ENCODE measurements around the gene PTPN14.
A peak's percentile ranks its signal among the peaks of the same experiment; 100 is the strongest.

The PTPN14 gene

DNA sequence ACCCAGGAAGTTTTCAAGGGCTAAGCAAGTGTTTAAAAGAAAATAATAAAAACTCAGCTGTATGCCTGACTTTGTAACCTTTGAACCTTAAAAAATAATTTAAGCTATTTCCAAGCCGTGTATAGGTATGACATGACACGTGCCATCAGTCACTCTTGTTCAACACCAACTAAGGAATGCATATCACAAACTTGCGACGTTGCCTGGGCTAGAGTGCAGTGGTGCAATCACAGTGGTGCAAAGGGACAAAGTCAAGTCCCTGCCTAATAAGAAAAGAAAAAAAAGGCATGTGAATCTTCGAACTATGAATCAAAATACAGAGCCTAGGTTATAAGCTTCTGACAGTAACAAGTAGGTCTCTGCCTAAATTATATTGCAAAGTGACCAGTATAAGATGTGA lies 191.3 kb downstream of the PTPN14 start:
- no peak for DNase-seq

DNA sequence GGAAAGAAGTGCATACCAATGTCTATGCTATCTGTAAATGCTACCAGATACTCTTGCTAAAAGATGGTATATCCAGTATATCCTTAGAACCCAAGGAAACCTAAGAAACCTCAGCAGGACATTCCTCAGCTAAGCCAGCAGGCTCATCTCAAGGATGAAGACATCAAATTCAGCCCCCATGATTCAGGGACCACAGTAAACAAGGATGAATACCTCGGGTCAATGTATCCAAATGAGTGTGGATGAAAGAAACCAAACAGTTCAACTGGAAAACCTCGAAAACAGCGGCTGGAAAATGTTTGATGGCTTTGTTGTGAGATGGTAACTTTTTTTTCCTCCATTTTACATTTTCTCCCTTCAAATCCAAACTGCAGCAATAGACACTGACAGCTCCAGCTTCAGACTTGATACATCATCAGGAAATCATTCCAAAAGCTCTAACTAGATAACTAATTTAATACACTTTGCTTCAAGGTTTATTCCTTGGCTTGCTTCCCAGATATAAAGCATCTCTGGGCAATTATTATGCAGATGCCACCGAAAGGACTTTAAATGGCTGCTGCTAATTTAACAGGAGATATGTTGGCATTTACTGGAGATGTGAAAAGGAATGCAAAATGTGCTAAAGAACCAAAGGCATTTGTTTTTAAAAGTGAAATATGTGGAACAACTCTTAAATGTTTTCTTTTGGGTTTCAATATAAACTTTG lies 196.8 kb downstream of the PTPN14 start:
- no peak for DNase-seq

DNA sequence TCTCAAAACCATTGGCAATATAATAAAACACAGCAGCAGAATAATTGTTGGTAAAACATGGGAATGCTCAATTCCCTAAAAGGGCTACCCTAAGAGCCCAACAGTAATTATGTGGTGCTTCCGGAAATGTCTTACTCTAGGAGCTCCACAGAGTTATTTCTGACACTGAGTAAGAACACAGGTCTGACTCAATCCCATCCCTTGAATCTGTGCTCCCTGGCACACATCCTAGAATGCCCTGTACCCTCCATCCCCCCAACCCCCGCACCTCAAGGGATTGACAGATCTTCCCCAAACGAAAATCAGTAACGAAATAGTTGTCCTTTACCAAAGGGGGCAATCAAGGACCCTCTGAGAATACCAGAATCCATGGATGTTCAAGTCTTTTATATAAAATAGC lies 198.6 kb downstream of the PTPN14 start:
- no peak for DNase-seq

DNA sequence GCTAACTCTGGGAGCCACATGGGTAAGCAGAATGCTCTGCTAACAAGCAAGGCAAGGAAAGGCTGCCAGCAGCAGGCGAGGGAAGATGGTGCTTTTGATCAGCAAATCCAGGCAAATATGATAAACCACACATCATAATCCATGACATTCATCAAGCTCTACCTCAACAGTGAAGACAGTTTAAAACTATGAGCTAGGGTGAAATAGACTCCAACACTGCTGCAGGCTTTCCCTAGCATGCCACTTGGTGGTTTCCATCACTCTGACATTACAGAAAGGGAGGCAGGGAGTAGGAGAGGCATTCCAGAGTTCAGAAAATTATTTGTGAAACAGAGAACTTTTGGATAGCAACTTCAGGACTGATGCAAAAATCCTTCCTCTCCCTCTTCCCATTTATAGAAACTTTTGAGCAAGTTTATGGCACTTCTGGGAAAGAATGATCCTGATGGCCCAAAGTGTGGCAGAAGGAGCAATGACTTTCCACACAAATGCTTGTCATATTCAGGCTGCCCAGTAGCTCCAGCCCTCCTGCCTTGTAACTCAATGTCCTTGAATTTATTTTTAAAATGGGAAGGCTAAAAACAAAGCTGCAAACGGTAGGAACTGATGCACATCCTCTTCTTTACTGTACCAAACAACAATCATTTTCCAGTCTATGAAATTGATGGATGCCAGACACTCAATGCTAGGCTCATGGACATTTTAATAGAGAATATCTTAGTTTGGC lies 199.7 kb downstream of the PTPN14 start:
- no peak for DNase-seq

DNA sequence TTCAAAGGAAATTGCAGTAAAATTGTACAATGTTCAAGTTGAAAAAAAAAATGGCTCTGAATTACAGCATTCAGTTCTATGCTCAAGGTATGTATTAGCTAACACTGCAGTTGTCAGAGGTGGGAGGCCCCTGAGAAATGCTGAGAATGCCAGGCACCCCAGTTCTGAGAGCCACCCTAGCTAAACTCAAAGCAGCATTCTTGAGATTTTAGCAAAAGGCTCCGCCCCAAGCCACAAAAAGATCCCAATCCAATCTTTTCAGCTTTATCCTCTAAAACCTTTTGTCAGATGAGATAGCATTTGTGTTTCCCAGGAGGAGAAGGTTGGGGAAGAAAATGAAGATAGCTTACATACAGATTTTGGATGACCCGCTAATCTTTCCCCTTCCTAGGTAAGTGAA lies 201.6 kb downstream of the PTPN14 start:
- no peak for DNase-seq

DNA sequence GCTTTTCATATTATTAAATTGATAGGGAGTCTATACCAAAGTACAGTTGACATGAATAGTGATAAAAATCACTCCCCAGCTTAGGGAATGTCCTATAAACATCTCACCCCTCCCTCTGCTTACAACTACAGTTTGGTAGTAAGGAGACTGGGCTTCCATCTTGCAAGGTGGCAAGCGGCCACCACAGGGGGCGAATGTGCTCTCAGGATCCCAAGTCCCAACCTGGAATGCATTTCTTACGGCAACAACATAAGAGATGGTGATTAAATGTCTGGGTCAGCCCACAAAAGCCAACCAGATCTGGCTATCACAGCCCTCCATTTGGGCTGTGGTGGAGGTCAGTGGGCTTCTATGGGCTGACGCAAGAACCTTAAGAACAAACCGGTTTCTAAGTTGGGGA lies 202.4 kb downstream of the PTPN14 start:
- no peak for DNase-seq

DNA sequence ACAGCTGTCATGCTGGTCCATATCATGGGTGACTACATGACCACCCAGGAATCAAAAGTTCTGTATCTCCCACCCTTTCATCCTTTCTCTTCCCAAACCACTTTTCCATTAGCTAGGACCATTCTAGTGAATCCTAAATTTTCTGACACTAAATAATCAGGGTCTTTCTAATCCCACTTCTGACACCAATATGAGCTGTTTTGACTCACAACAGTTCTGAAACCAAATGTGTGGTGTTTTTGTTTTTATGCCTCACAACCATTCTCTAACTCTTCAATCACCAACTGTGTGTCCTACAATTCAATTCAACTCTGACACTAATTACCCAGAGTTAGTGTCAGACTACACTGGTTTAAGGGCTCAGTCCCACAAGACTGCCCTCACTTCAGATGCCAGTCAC lies 206.5 kb downstream of the PTPN14 start:
- DNase-seq: no peak

DNA sequence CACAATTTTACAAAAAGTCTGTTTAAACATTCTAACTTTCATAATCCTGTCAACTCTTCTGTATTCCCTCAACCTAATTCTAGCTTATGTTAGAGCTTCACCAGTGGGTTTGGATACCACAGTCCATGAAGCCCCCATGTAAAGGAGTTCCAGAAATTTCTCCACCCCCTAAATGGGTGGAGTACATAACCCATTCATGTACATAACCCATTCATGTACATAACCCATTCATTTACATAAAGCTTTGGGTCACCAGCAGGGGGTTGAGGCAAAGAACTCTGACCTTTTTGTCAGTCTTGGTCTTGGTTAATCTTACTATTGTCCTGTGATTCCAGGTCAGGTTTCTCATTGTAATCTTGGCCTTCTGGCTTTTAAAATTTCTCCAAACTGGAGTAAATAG lies 208.9 kb downstream of the PTPN14 start:
- no peak for DNase-seq

DNA sequence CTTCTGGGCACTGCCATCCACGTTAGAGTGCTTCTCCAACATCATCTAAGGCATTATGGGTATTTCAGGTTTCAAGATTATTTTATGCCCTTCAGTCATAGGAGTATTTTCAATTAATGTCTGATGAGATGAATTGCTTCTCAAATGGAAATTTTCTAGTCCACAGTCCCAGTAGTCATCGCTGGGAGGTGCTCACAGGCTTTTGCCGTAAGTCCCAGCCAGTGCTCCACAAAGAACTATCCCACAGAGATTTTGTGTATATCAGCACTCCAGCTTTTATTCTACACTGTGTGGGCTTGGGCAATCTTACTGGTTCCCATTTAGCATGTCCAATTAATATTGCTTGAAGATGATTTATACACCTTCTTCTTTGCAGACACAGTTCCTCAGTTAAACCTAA lies 209.5 kb downstream of the PTPN14 start:
- no peak for DNase-seq

DNA sequence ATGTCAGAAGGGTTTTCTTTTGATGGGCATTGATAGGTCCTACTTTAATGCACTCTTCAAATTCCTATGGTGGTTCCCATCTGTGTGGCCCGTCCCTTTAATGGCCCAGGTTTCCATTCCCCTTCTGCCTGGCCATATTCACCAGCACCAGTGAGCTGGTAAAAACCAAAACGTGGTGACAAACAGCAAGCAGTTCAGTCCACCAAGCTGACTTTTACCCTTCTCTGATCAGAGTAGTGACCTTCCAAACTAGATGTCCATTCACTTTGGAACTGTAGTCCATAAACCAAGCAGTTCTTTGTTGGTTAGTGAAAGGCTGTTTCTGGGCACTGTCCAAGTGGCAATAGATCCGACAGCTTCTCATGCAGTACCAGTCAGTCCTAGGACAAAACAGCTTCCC lies 209.9 kb downstream of the PTPN14 start:
- DNase-seq: no peak

DNA sequence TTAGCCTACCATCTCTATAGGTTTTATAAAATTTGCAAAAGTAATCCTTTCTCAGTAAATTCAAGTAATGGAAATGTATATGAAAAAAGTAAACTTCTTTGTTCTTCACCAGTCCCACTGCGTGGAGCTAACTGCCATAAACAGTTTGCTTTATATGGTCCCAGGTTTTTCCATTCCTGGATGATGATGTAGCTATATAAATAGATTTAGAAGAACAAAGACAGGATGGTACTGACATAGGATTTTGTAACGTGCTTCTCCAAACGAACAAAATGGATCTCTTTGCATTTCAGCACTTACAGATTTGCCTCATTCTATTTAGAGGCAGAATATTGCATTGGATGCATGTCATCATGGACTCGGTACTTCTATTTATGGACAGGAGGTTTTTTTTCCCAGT lies 213.2 kb downstream of the PTPN14 start:
- no peak for DNase-seq

DNA sequence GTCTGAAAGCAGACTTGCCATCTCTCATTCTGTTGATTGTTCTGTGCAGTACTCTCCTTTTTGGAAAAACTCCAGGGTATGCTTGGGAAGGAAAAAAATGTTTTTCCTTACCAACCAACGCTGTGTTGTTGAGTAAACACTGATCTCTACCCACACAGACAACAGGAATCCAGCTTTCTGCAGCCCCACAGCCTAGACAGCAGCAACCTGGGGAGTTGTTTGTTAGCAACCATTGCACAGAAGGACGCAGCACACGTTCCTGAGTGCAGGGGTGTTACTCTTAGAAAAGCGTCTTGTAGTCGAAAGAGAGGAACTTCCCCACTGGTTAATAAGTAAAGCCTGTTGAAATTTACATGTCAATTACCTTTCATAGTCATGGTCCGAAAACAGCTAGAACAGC lies 213.9 kb downstream of the PTPN14 start:
- no peak for DNase-seq

DNA sequence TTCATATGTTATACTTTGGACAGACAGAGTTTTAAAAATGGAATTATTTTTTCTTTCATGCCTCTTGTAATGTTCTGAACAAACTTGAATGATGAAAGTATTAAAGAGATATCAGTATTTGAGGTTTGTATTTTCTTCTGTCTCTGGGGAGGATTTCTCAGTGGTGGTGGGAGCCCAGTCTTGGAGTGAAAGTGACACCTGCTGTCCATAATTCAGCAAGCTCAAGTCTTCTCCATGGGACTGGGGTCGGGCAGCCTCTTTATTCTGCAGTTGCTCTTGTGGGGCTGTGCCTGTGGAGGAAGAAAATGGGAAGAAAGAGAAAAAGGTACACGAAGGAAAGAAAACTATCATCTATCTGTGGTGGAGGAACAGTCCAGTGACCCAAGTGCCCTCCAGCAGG lies 214.4 kb downstream of the PTPN14 start:
- no peak for DNase-seq

DNA sequence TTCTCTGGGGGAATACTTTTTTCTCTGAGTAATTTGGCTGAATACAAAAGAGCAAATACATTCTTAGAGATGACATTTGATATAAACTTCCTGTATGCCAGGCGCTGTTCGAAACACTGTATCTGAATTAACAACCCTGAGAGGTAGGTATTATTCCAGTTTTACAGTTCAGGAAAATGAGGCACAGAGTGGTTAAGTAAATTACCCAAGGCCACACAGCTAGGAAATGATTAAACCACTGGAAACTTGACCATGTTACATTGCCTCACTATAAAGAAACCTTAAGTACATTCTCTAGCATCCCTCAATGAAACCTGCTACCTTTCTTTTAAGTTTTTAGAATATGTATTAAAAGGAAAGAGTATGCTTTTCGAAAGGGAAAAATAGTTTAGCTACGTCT lies 215.8 kb downstream of the PTPN14 start:
- no peak for DNase-seq

DNA sequence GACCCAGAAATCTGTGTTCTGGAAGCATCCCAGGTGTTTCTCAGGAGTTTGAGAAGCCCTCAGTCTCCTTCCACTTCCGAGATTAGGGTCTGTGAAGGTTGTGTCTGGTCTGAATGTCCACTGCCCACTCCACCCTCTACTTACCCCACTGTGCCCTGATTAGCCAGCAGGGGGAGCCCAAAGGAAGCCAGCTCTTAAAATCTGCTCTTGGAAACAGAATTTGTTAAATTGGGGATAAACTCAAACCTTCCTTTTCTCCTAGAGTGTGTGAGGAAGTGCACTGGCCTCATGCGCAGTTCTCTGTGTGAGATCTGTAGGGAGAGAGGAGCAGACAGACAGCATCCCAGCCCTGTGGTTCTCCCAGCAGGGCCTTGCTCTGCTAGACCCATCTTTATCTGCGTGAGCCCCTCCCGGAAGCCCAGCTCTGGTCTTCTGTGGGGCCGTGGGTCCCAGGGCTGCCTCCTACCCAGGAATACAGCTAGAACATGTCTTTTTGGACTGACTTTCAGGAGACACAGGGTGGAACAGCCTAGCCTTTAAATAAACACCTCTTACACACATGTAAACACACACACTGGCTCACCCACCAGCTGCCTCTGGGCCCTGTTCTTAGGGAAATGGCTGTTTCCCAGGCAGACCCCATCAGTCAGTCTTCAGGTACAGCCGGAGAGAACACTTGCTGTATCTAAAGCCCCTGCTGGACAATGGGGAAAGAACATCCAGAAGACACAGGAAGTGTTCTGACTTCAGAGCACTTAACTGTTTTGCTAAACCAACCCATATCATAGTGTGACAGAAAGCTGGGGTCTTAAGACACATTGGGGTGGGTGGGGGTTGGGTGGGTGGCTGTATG lies 218.2 kb downstream of the PTPN14 start:
- no peak for DNase-seq

DNA sequence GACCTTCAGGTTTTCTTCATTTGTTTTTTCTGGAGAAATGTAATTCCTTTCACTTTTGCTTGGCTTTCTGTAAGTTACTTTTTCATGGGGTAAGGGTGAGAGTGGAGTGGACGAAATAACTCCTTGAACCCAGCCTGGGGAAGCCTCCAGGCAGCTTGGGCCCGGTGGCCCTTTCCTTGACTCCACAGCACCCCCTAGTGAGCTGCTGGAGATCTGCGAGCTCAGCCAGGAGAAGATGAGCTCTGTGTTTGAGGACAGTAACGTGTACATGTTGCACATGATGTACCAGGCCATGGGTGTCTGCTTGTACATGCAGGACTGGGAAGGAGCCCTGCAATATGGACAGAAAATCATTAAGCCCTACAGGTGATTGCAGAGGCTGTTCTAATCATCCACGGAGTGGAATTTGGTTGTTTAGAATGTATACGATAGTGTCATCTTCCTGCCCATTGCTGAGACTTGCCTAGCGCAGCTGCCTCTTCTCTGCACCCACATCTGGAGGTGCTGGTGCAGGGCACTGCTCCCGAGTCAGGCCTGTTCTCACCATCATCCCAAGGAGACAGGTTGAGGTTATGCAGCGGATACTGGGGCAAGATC lies 219.5 kb downstream of the PTPN14 start:
- DNase-seq: peak; percentile 15

DNA sequence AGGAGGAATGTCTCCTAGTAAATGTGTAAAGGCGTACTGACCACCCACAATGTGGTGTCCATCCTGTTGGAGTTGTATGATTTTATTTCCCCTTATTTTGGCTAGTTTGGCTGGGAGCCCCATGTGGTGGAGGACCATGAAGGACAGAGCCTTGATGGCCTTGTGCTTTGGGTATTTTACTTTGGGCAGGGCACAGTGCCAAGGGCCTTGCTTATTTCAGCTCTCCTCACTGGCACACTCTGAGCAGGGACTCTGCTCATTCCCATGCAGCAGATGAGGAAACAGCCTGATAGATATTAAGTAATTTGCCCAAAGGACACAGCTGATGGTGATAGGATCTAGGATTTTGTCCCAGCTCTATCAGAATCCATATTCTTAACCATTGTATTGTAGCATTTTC lies 220.2 kb downstream of the PTPN14 start:
- no peak for DNase-seq

DNA sequence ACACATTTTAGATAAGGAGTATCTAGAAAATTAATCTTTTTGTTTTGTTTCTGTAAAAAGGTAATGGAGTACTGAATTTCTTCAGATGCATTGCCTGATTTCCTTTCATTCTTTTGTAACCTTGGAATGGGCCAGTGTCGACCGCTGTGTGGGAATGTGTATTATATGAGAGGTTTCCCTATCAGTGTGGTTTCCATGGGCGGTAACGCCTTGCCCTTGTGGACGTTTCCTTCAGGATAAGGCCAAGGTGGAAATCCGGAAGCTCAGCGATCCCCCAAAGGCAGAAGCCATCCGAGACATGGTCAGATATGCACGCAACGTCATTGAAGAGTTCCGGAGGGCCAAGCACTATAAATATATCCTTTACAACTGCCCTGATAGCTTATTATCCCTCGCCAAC lies 220.7 kb downstream of the PTPN14 start:
- no peak for DNase-seq

DNA sequence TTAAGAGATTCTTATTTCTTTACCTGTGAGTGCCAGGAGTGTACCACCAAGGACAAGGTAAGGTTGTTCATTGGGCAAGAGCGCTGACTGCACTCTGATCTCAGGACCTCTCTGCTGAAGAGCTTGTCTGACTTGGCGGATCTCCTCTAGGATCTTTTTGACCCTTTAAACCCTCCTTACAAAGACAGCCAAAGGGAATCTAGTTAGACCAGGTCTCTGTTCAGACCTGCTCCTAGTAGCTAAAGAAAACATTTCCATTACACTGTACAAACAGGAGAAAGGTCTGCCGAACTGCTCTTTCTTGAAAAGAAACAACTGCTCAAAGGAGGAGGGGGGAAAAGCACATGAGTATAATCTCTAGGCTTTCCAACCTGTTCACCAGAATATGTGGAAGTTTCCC lies 221.2 kb downstream of the PTPN14 start:
- DNase-seq: no peak

DNA sequence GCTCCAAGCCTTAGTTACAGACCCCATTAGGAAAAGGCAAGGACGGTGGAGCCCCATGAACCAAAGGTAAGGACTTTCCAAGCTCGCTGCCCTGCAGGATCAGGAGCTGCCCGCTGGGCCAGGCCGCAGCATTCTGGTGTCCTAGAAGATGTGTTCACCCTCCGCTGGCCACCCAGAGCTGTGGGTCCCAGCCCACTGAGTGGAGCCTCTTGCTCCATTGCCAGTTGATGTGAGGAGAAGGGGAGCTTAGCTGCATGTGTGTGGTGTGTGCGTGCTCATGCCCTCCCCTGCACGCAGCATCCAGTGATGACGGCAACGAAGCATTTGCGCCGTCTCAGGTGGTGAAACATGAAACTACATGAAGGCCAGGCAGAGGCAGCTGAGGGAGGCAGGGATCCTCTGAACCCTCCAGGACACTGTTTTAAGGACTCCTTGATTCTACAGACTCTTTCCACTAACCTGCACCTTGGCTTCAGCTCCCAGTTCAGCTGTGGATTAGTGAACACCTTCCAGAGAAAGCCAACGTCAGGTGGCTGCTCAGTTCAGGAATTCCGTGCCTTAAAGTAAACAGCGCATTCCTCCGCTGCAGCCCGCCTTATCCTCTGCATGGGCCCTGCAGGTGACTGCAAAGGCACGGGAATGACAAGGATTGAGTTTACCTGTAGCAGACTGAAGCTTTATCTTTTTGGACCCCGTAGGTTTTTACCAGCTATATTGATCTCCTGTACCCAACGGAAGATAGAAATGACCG lies 221.8 kb downstream of the PTPN14 start:
- DNase-seq: no peak

DNA sequence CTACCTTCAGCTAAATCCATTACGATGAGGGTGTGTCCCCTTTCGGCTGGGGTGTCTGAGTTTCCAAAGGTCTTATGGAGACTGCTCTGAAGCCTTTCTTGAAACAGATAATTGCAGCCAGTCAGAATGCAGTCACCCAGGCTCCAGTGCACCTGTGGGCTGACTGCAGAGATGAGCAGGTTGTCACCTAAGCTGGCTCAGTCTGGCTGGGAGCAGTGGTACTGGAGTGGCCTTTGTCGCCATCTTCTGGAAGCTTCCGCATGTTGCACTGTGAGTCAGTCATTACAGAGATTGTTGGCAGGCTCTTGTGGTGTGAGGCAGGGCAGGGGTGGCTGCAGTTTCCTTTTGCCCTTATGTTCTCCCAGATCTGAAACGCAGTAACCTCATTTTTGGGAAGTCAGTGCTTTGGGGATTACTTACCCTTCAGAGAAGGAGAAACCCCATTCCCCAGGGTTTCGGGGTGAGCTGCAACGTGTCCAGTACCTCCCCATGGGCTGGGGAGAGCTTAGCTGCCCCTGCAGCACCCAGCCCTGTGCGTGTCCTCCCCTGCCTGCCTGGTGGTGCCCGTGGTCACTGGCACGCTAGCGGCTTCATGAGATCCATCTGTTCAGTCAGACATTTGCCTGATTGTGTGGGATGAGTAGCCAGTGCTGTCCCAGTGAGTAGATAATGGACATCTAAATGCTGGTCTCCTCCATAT lies 222.5 kb downstream of the PTPN14 start:
- peak; percentile 87 for DNase-seq

DNA sequence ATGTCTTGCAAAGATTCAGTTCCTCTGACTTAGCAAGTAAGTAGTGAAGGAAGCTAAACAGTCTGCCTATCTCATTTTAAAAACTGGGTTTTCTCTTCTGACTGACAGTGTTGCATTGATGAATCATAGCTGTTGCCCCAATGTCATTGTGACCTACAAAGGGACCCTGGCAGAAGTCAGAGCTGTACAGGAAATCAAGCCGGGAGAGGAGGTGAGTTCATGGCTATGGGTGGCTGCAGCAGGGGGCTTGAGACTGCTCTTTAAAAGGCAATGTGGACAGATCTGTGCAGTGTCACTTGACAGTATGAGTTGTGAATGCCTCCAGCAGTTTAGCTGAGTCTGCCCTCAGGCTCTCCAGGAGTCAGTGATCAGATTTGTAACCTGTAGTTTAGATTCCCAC lies 223.9 kb downstream of the PTPN14 start:
- no peak for DNase-seq

Measured in NCI-H2107 (cell line).